Adrenal gland (tissue), 5 donors: Measurements from ENCODE around the gene GPC5.

ENCODE experiments used
- CTCF ChIP-seq, 6 experiments: fragments of 450-650 bp in 4 of 6; fragments of 200-600 bp in 2 of 6; sonication (generic) in 1 of 6; IDR thresholded peaks; 1 replicate in 5 of 6; 2 replicates in 1 of 6; pipeline versions ENCODE4 v1.5.1 to v1.8.0; 2016 to 2021; ENCODE audit warnings: antibody characterized with exemption in 6 of 6, mild to moderate bottlenecking in 2 of 6, moderate library complexity in 1 of 6
- POLR2A ChIP-seq, 2 donors: fragments of 450-650 bp; IDR thresholded peaks; one replicate each; pipeline ENCODE4 v1.6.1; 2017; ENCODE audit warnings: antibody characterized with exemption in 2 of 2, mild to moderate bottlenecking in 2 of 2, moderate library complexity in 1 of 2
- donor health status: DM: no; HTN: no; CAD: no.

- no peak for TF ChIP-seq POLR2A (IDR thresholded peaks at IDR 0.05)
- no peak for TF ChIP-seq CTCF (IDR thresholded peaks at IDR 0.05)
Observed at GRCh38 chr13:91699863-91700262, 301.4 kb downstream of the GPC5 start.
